Lower lobe of right lung (tissue), 2 donors: ENCODE results near the gene RXYLT1. TPM values are rescaled to one million over a fixed set of nuclear protein-coding genes. Genes with fewer than 3 reads are reported as not detected.

Source experiments
- ATAC-seq, 2 donors: fragments of 200-7000 bp; cut with Tn5 transposase; one replicate each; pipeline ENCODE4 v1.9.1; 2020 to 2022; ENCODE audit warnings: mild to moderate bottlenecking in 2 of 2, moderate library complexity in 2 of 2
- DNase-seq: peaks from one replicate; pipeline ENCODE4 v3.0.0-alpha.2; 2020
- H3K27ac ChIP-seq: fragments of 200-600 bp; one replicate; pipeline ENCODE4 v1.8.0; 2022
- H3K27me3 ChIP-seq: fragments of 200-600 bp; one replicate; pipeline ENCODE4 v1.8.0; 2022; ENCODE audit warnings: low read depth
- H3K36me3 ChIP-seq: fragments of 200-600 bp; one replicate; pipeline ENCODE4 v1.8.0; 2022; ENCODE audit warnings: mild to moderate bottlenecking
- H3K4me1 ChIP-seq: fragments of 200-600 bp; one replicate; pipeline ENCODE4 v1.8.0; 2022
- H3K4me3 ChIP-seq: fragments of 200-600 bp; one replicate; pipeline ENCODE4 v1.8.0; 2022; ENCODE audit warnings: mild to moderate bottlenecking
- H3K9me3 ChIP-seq: fragments of 200-600 bp; one replicate; pipeline ENCODE4 v1.8.0; 2022
- intact Hi-C: fragments of 100-400 bp; cut with DNase I; formaldehyde crosslinking; loops from one replicate; pipeline ENCODE4 v1.11.0; 2022
- total RNA-seq: library from RNA; stranded (reverse); fragmentation: NEBNext Ultra II Directional; extraction: Animal tissue kit (Norgen Biotek cat#: 25700); gene quantifications from one replicate; pipeline ENCODE4 v1.2.1, GENCODE V29; 2021
- TF ChIP-seq, protein P1 (sequence below): fragments of 200-600 bp; IDR thresholded peaks from one replicate; pipeline ENCODE4 v1.8.0; 2022; ENCODE audit warnings: antibody characterized with exemption, mild to moderate bottlenecking
- donor health status: DM: no; HTN: yes; CAD: no; lungs with severe emphysema.

The RXYLT1 gene
- total RNA-seq, 1 donor from 2014 or later = 14.5 TPM

DNA sequence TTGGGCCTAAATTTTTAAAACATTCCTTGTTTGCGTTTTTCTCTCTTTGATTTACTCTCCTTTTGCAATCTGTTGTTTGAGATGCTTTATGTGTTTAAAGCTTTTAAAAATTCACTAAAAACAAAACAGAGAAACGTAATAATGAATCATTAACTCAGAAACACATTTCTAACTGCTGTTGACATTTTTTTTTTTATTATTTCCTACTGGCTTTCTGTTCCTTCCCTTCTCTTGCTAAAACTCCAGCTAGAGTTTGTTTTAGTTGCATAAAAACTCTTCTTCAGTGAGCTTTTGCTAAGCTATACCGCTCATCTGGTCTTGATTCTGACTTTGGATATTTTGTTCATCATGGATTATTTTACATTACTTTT, 35.8 kb downstream of the RXYLT1 start:
- TF ChIP-seq, protein P1, sequence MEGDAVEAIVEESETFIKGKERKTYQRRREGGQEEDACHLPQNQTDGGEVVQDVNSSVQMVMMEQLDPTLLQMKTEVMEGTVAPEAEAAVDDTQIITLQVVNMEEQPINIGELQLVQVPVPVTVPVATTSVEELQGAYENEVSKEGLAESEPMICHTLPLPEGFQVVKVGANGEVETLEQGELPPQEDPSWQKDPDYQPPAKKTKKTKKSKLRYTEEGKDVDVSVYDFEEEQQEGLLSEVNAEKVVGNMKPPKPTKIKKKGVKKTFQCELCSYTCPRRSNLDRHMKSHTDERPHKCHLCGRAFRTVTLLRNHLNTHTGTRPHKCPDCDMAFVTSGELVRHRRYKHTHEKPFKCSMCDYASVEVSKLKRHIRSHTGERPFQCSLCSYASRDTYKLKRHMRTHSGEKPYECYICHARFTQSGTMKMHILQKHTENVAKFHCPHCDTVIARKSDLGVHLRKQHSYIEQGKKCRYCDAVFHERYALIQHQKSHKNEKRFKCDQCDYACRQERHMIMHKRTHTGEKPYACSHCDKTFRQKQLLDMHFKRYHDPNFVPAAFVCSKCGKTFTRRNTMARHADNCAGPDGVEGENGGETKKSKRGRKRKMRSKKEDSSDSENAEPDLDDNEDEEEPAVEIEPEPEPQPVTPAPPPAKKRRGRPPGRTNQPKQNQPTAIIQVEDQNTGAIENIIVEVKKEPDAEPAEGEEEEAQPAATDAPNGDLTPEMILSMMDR = no peak
- Histone ChIP-seq H3K27me3 (no peaks in the 10 kb centered on the region), H3K27ac (no peak overlapping the region), H3K4me1 (no peaks in the 10 kb centered on the region), H3K36me3 (no peaks in the 10 kb centered on the region), H3K4me3 (no peak overlapping the region), H3K9me3 (no peaks in the 10 kb centered on the region)
- DNase-seq (no peak), ATAC-seq (no peak)
- intact Hi-C loops = no loop called here

DNA sequence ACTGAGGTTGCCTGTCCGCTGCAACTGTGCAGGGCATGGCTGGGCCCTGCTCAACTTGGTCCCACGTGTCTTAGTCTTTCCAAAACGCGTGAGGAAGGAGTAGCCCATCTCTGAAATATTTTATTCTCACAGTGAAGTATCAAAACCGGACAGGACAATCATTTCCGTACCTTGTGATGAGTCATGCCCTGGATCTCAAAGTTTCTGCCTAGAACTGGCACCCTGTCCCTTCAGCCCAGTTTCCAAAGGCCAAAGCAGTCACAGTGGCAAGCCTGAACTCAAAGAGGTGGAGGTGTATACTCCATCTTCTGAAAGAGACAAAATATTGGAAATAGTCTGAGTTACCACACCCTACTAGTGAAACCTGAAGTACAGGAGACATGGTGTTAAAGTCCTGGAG, 36.3 kb downstream of the RXYLT1 start:
- intact Hi-C loops = no loop called here
- no peak for DNase-seq
- TF ChIP-seq, protein P1 = no peak
- Histone ChIP-seq H3K27ac (no peak overlapping the region), H3K36me3 (no peaks in the 10 kb centered on the region), H3K4me1 (no peaks in the 10 kb centered on the region), H3K9me3 (no peaks in the 10 kb centered on the region), H3K27me3 (no peaks in the 10 kb centered on the region), H3K4me3 (no peak overlapping the region)
- no peak for ATAC-seq

GRCh38 chr12:63820427-63820826, 40.7 kb downstream of the RXYLT1 start:
- H3K9me3 ChIP-seq = no peaks in the 10 kb centered on the region
- intact Hi-C loops = no loop called here
- no peaks in the 10 kb centered on the region for H3K36me3 ChIP-seq
- ATAC-seq = no peak
- no peak overlapping the region for H3K4me3 ChIP-seq
- no peak overlapping the region for H3K27ac ChIP-seq
- no peaks in the 10 kb centered on the region for H3K4me1 ChIP-seq
- H3K27me3 ChIP-seq = no peaks in the 10 kb centered on the region
- TF ChIP-seq, protein P1 = no peak
- DNase-seq = no peak

- peak; percentile 47 for DNase-seq
- Histone ChIP-seq H3K4me1 (no peaks in the 10 kb centered on the region), H3K27ac (no peak overlapping the region), H3K9me3 (no peaks in the 10 kb centered on the region), H3K4me3 (peak overlapping the region; percentile 39), H3K36me3 (no peaks in the 10 kb centered on the region), H3K27me3 (no peaks in the 10 kb centered on the region)
- TF ChIP-seq, protein P1 = no peak
- intact Hi-C loops = no loop called here
- peak; percentile 29 to 35 for ATAC-seq
These were observed 42.1 kb downstream of the RXYLT1 start for GRCh38 chr12:63821781-63822251.

DNA sequence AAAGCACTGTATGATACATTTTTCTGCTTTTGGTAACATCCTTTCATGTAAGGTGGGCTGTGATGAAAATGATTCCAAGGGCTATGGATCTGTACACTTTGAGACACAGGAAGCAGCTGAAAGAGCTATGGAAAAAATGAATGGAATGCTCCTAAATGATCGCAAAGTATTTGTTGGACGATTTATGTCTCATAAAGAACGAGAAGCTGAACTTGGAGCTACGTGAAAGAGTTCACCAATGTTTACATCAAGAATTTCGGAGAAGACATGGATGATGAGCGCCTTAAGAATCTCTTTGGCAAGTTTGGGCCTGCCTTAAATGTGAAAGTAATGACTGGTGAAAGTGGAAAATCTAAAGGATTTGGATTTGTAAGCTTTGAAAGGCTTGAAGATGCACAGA, 42.6 kb downstream of the RXYLT1 start:
- no peak overlapping the region for H3K27ac ChIP-seq
- no peaks in the 10 kb centered on the region for H3K36me3 ChIP-seq
- no peaks in the 10 kb centered on the region for H3K9me3 ChIP-seq
- H3K27me3 ChIP-seq = no peaks in the 10 kb centered on the region
- intact Hi-C loops = no loop called here
- DNase-seq = no peak
- TF ChIP-seq, protein P1 = no peak
- H3K4me3 ChIP-seq = peak overlapping the region; percentile 39
- ATAC-seq = no peak
- no peaks in the 10 kb centered on the region for H3K4me1 ChIP-seq

GRCh38 chr12:63823040-63823439, 43.3 kb downstream of the RXYLT1 start:
- Histone ChIP-seq H3K27ac (no peak overlapping the region), H3K9me3 (no peaks in the 10 kb centered on the region), H3K4me1 (no peaks in the 10 kb centered on the region), H3K27me3 (no peaks in the 10 kb centered on the region), H3K4me3 (no peak overlapping the region), H3K36me3 (no peaks in the 10 kb centered on the region)
- intact Hi-C loops = no loop called here
- TF ChIP-seq, protein P1 = no peak
- ATAC-seq (no peak), DNase-seq (no peak)
